Kidney epithelial cell (primary cell): ENCODE data around the gene CCDC85A. TPM values are rescaled to one million over a fixed set of nuclear protein-coding genes. Genes with fewer than 3 reads are reported as not detected.

ENCODE experiments used
- DNase-seq: peaks from one replicate; pipeline ENCODE4 v3.0.0-alpha.2; 2010; ENCODE audit warnings: low read depth
- H3K27me3 ChIP-seq: 2 replicates; pipeline ENCODE4 v1.6.0; 2011; ENCODE audit warnings: low read length; ENCODE audit not compliant: control insufficient read depth, insufficient read depth
- H3K36me3 ChIP-seq: 2 replicates; pipeline ENCODE4 v1.5.1; 2011; ENCODE audit warnings: low read length; ENCODE audit not compliant: control insufficient read depth, insufficient read depth
- H3K4me3 ChIP-seq: 2 replicates; pipeline ENCODE4 v1.5.1; 2011; ENCODE audit warnings: low read depth, mild to moderate bottlenecking, control low read depth, low read length
- CTCF ChIP-seq: IDR thresholded peaks from 2 replicates; pipeline ENCODE4 v1.5.1; 2011; ENCODE audit warnings: mild to moderate bottlenecking, moderate library complexity, low read length, control low read depth, inconsistent platforms; ENCODE audit not compliant: insufficient read depth, poor library complexity, severe bottlenecking
- total RNA-seq: library from RNA; depleted of rRNA; stranded (reverse); fragments of >200 nt; gene quantifications from 2 replicates; pipeline ENCODE4 v1.2.3, GENCODE V29; 2015

The CCDC85A gene
- total RNA-seq, 1 donor from 2014 or later: 0.29 TPM

GRCh38 chr2:56248965-56249742, 65.4 kb downstream of the CCDC85A start:
- Histone ChIP-seq H3K4me3 (no peak overlapping the region), H3K36me3 (no peaks in the 10 kb centered on the region), H3K27me3 (no peaks in the 10 kb centered on the region)
- DNase-seq: no peak
- no peak for TF ChIP-seq CTCF

- no peak overlapping the region for H3K4me3 ChIP-seq
- no peak for DNase-seq
These were observed 66.5 kb downstream of the CCDC85A start for GRCh38 chr2:56250153-56250729.

GRCh38 chr2:56260415-56260814, 76.6 kb downstream of the CCDC85A start:
- H3K27me3 ChIP-seq: no peaks in the 10 kb centered on the region
- H3K36me3 ChIP-seq: no peaks in the 10 kb centered on the region
- TF ChIP-seq CTCF: no peak
- DNase-seq: no peak
- no peak overlapping the region for H3K4me3 ChIP-seq

More at GRCh38 chr2:56250153-56250729, 66.5 kb downstream of the CCDC85A start:
- H3K36me3 ChIP-seq: no peaks in the 10 kb centered on the region
- H3K27me3 ChIP-seq: no peaks in the 10 kb centered on the region
- TF ChIP-seq CTCF: no peak

- no peak for DNase-seq
- no peaks in the 10 kb centered on the region for H3K27me3 ChIP-seq
- H3K4me3 ChIP-seq: no peak overlapping the region
- TF ChIP-seq CTCF: no peak
- no peaks in the 10 kb centered on the region for H3K36me3 ChIP-seq
These were observed 78.5 kb downstream of the CCDC85A start for GRCh38 chr2:56262241-56262640.

- Histone ChIP-seq H3K36me3 (no peaks in the 10 kb centered on the region), H3K27me3 (no peaks in the 10 kb centered on the region), H3K4me3 (no peak overlapping the region)
- TF ChIP-seq CTCF: no peak
- DNase-seq: no peak
These were observed 80.1 kb downstream of the CCDC85A start for GRCh38 chr2:56263876-56264275.
